GM12878 (cell line): ENCODE data around the gene PHOX2B. TPM values are rescaled to one million over a fixed set of nuclear protein-coding genes. Genes with fewer than 3 reads are reported as not detected.

Source experiments
- BRCA1 ChIP-seq: IDR thresholded peaks from 2 replicates; pipeline ENCODE4 v1.6.1; 2011; ENCODE audit warnings: low read depth, low read length, improper control_type of control experiment
- GATAD2B ChIP-seq: fragments of 450-650 bp; conservative IDR thresholded peaks from 2 replicates; pipeline ENCODE4 v1.6.1; 2017; ENCODE audit warnings: low read depth, mild to moderate bottlenecking, moderate library complexity
- HSF1 ChIP-seq: fragments of 150-350 bp; IDR thresholded peaks from 2 replicates; pipeline ENCODE4 v1.6.1; 2014; ENCODE audit warnings: mild to moderate bottlenecking, low read depth, low read length
- POLR2AphosphoS5 ChIP-seq: IDR thresholded peaks from 2 replicates; pipeline ENCODE4 v1.6.1; 2011; ENCODE audit warnings: mild to moderate bottlenecking, low read length, inconsistent platforms
- SMARCA5 ChIP-seq: fragments of 450-650 bp; IDR thresholded peaks from 2 replicates; pipeline ENCODE4 v1.6.1; 2017; ENCODE audit warnings: mild to moderate bottlenecking
- SREBF2 ChIP-seq: IDR thresholded peaks from 2 replicates; pipeline ENCODE4 v1.6.1; 2012; ENCODE audit warnings: mild to moderate bottlenecking, low read length
- TCF7 ChIP-seq: IDR thresholded peaks from 2 replicates; pipeline ENCODE4 v1.6.1; 2014; ENCODE audit warnings: antibody characterized with exemption, borderline replicate concordance
- ZBTB40 ChIP-seq: fragments of 450-650 bp; IDR thresholded peaks from 2 replicates; pipeline ENCODE4 v1.6.1; 2016; ENCODE audit warnings: mild to moderate bottlenecking, moderate library complexity, borderline replicate concordance
- ZNF592 ChIP-seq: fragments of 450-650 bp; IDR thresholded peaks from 2 replicates; pipeline ENCODE4 v1.6.1; 2017; ENCODE audit warnings: mild to moderate bottlenecking, moderate library complexity
- polyA plus RNA-seq, 11 experiments: library from polyadenylated mRNA; depleted of rRNA in 4 of 11; unstranded in 6 of 11; stranded (reverse) in 5 of 11; fragments of >200 nt; fragmentation: Nextera tagmentation in 4 of 11; fragmentation: Illumina TruSeq in 1 of 11; extraction: Ambion mirVana in 4 of 11; extraction: Trizol in 1 of 11; gene quantifications; 1 replicate in 1 of 11; 2 replicates in 10 of 11; pipeline versions ENCODE4 v1.2.1 to v1.2.3, GENCODE V29; 2011 to 2016; ENCODE audit warnings: inconsistent platforms in 2 of 11, missing spikeins in 2 of 11, low read depth in 1 of 11
- total RNA-seq, 4 experiments: library from RNA; depleted of rRNA in 3 of 4; stranded (reverse); fragments of >200 nt in 3 of 4; fragmentation: Illumina TruSeq in 1 of 4; extraction: Trizol in 1 of 4; gene quantifications; 2 replicates each; pipeline versions ENCODE4 v1.2.1 to v1.2.3, GENCODE V29; 2013 to 2021

PHOX2B gene
- total and polyA plus RNA-seq, 10 of the 15 experiments (the other 5 are each of a cell fraction or from before 2014, with no cell fraction given) = not detected

DNA sequence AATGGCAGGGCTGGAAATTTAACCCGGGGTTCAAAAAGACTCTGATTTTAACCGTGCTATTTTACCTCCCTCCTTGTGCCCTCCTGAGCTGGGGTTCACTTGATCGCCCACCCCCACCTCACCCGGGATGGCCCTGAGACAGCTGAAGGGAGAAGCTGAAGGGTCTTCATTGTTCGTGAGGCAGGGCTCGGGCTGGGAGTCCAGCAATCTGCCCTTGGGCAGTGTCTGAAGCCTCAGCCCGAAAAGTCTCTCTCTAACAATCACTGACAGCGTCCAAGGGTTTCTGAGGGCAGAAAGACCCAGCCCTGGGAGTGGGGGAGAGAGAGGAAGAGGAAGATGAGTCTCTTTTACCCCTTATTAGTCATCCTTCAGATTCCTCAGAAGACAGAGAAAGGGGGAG lies 39.4 kb upstream of the PHOX2B start (continued):
- no peak for TF ChIP-seq ZNF592
- no peak for TF ChIP-seq ZBTB40
- no peak for TF ChIP-seq HSF1
- no peak for TF ChIP-seq GATAD2B
- TF ChIP-seq SMARCA5 = no peak
- no peak for TF ChIP-seq BRCA1
- no peak for TF ChIP-seq POLR2AphosphoS5
- TF ChIP-seq TCF7 = no peak
- TF ChIP-seq SREBF2 = no peak
